HG02852 (cell line): Measurements from ENCODE around the gene SLC22A14.
A peak's percentile ranks its signal among the peaks of the same experiment; 100 is the strongest.

Source experiments
- ATAC-seq: cut with Tn5 transposase; IDR thresholded peaks from one replicate; pipeline ENCODE4 v1.9.1; 2021; ENCODE audit warnings: mild to moderate bottlenecking, moderate library complexity; ENCODE audit not compliant: unreplicated experiment

The SLC22A14 gene

GRCh38 chr3:38343797-38344594 is 61.9 kb downstream of the SLC22A14 start:
- no peak for ATAC-seq

- peak; percentile 25 for ATAC-seq
Observed at GRCh38 chr3:38345879-38346586, 63.9 kb downstream of the SLC22A14 start.

- ATAC-seq = peak; percentile 96
Observed at GRCh38 chr3:38346587-38347410, 64.7 kb downstream of the SLC22A14 start, which contains the start of gene XYLB. Gene XYLB, plus strand, starts transcription at chr3:38346785. Its CDS starts 84 bp downstream, at chr3:38346869.

- ATAC-seq = no peak
Observed at GRCh38 chr3:38347421-38348200, 65.5 kb downstream of the SLC22A14 start.

- ATAC-seq = no peak
Observed at GRCh38 chr3:38348903-38349302, 66.8 kb downstream of the SLC22A14 start.

GRCh38 chr3:38349684-38350359 is 67.7 kb downstream of the SLC22A14 start:
- ATAC-seq = no peak

- ATAC-seq = no peak
Observed at GRCh38 chr3:38353151-38353550, 71.1 kb downstream of the SLC22A14 start.

- ATAC-seq = no peak
Observed at GRCh38 chr3:38354588-38355330, 72.7 kb downstream of the SLC22A14 start.

- ATAC-seq = no peak
Observed at GRCh38 chr3:38359038-38359437, 76.9 kb downstream of the SLC22A14 start.

GRCh38 chr3:38360345-38360744 is 78.3 kb downstream of the SLC22A14 start:
- ATAC-seq = no peak

GRCh38 chr3:38361496-38361895 is 79.4 kb downstream of the SLC22A14 start:
- no peak for ATAC-seq

- ATAC-seq = no peak
Observed at GRCh38 chr3:38362825-38363224, 80.7 kb downstream of the SLC22A14 start.

- no peak for ATAC-seq
Observed at GRCh38 chr3:38364721-38365400, 82.8 kb downstream of the SLC22A14 start.

GRCh38 chr3:38365469-38366062 is 83.5 kb downstream of the SLC22A14 start:
- ATAC-seq = no peak

GRCh38 chr3:38366082-38366481 is 84.0 kb downstream of the SLC22A14 start:
- ATAC-seq = no peak

- ATAC-seq = no peak
Observed at GRCh38 chr3:38367779-38368178, 85.7 kb downstream of the SLC22A14 start.
